Adipocyte (in vitro differentiated cells): ENCODE results near the gene CALN1.

ENCODE experiments used
- DNase-seq: peaks from one replicate; pipeline ENCODE4 v3.0.0-alpha.2; 2015; ENCODE audit warnings: low read depth
- H3K27me3 ChIP-seq: replicated peaks from 2 replicates; pipeline ENCODE4 v1.7.0; 2013; ENCODE audit warnings: mild to moderate bottlenecking, low read length, moderate library complexity; ENCODE audit not compliant: control insufficient read depth, insufficient read depth
- H3K36me3 ChIP-seq: 2 replicates; pipeline ENCODE4 v1.7.0; 2013; ENCODE audit warnings: low read length, mild to moderate bottlenecking, moderate library complexity; ENCODE audit not compliant: control insufficient read depth, insufficient read depth, severe bottlenecking
- H3K4me1 ChIP-seq: 2 replicates; pipeline ENCODE4 v1.7.0; 2013; ENCODE audit warnings: mild to moderate bottlenecking, low read length, moderate library complexity; ENCODE audit not compliant: control insufficient read depth, insufficient read depth
- H3K4me3 ChIP-seq: 2 replicates; pipeline ENCODE4 v1.7.0; 2013; ENCODE audit warnings: mild to moderate bottlenecking, low read length, moderate library complexity
- H3K9ac ChIP-seq: 2 replicates; pipeline ENCODE4 v1.7.0; 2013; ENCODE audit warnings: mild to moderate bottlenecking, low read length, moderate library complexity
- H3K9me3 ChIP-seq: 2 replicates; pipeline ENCODE4 v1.7.0; 2013; ENCODE audit warnings: mild to moderate bottlenecking, low read length, moderate library complexity; ENCODE audit not compliant: control insufficient read depth

Gene CALN1

DNA sequence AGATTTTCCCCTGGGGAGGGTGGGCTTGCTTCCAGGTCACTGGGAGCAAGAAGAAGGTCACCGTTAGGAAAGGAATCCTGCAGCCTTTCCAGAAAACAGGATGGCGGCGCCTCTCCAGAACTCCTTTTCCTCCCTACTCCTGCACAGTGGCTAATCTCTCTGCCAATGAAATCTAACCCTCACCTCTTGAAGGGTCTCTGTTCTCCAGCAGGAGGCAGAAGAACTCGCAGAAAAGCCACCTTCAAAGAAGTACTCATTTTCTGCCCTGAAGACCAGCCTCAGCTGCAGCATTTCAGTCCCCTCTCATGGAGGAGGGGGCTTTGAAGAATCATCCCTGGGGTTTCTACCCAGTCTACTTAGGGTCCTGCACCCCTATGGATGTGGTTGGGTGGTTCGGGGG is 626.9 kb downstream of the CALN1 start:
- no peak overlapping the region for H3K9ac ChIP-seq
- H3K9me3 ChIP-seq: peaks cover 23% of the 10 kb centered on the region
- no peaks in the 10 kb centered on the region for H3K36me3 ChIP-seq
- H3K4me3 ChIP-seq: no peak overlapping the region
- H3K27me3 ChIP-seq: peaks cover 4% of the 10 kb centered on the region
- H3K4me1 ChIP-seq: no peaks in the 10 kb centered on the region
- DNase-seq: no peak

DNA sequence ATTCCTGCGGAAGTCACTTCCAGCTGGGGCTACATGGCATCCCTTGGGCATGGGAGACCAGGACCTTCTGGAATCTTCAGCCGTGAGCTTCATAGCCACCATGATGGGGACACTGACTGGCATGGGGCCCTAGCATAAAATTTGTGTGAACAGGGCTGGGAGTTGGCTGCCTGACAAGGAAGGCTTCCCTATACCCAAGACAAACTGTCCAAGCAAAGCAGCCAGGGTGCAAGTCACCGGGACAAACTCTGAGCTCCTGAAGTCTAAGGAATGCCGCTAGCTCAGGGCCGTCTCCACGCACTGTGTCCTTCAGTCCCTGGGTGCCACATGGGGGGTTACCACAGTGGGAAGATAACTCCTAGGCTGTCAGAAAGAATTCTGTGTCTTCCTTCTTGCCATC is 627.4 kb downstream of the CALN1 start:
- H3K27me3 ChIP-seq: peaks cover 4% of the 10 kb centered on the region
- no peak overlapping the region for H3K4me3 ChIP-seq
- H3K9ac ChIP-seq: no peak overlapping the region
- no peak for DNase-seq
- no peaks in the 10 kb centered on the region for H3K36me3 ChIP-seq
- H3K9me3 ChIP-seq: peaks cover 23% of the 10 kb centered on the region
- H3K4me1 ChIP-seq: no peaks in the 10 kb centered on the region

DNA sequence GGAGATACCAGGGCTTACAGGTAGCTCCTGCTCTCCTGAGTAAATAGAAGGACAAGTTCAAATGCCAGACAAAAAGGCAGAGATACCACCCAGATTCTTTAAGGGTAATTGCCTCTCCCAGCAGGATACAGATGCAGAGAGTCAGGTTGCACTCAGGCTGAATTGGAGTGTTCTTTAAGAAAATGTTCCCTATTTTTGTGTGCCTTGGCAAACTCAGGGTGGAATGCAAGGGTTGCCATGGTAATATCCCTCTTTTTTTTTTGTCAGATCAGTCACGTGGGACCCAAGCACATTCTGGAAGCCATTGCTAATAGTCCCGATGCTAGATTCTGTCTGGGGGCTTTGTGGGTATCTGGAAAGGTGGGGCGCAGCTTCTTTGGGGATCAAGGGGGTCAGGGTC is 628.0 kb downstream of the CALN1 start:
- no peaks in the 10 kb centered on the region for H3K36me3 ChIP-seq
- no peak overlapping the region for H3K9ac ChIP-seq
- no peaks in the 10 kb centered on the region for H3K4me1 ChIP-seq
- peaks cover 4% of the 10 kb centered on the region for H3K27me3 ChIP-seq
- H3K4me3 ChIP-seq: no peak overlapping the region
- peaks cover 23% of the 10 kb centered on the region for H3K9me3 ChIP-seq
- no peak for DNase-seq

DNA sequence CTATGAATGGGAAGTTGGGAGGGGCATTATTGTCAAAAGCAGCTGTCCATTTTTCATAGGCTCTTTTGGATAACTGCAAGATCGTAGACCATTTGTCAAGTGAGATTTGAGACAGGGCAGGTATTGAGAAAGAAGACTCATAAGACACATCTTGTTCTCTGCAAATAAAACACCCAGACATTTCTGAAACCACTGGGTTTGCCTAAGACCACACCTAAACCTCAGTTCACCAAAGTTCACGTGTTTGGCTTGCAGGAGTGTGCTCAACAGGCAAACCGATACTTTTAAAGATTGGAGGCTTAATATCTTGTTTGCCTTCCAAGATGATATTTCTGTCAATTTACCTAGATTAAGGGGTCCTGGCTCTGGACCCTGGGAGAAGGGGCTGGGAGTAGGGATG is 628.4 kb downstream of the CALN1 start:
- Histone ChIP-seq H3K36me3 (no peaks in the 10 kb centered on the region), H3K9ac (no peak overlapping the region), H3K4me1 (no peaks in the 10 kb centered on the region), H3K9me3 (peaks cover 23% of the 10 kb centered on the region), H3K4me3 (no peak overlapping the region), H3K27me3 (peaks cover 4% of the 10 kb centered on the region)
- DNase-seq: no peak

DNA sequence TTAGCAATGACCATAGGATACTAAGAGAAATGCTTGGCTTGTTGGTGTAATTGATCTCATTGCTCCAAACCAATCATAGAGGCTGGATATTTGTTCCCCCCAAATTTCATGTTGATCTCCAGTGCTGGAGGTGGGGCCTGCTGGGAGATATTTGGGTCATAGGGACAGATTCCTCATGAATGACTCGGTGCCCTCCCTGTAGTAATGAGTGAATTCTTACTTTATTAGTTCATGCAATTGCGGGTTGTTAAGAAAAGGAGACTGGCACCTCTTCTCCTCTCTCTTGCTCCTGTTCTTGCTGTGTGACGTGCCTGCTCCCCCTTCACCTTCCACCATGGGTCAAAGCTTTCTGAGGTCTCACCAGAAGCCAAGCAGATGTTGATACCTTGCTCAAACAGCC is 630.1 kb downstream of the CALN1 start:
- H3K9ac ChIP-seq: no peak overlapping the region
- H3K27me3 ChIP-seq: peaks cover 4% of the 10 kb centered on the region
- DNase-seq: no peak

DNA sequence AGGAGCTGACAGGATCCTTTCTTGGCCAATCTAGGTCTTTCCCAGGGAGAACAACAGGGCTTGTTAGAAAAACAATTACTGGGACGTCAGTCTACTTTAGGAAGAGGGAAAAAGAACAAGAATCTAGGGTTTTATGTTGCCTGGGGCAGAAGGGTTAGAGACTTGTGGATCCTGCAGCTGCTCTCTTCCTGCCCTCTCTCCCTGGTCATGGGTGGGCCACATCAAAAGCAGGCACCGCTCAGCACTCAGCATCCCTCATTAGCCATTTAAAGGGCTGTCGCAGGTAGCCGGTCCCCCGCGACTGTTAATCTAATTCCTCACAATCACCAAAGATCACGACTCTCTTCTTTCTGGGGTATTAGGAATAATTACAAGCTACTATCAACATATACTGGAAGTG is 631.9 kb downstream of the CALN1 start:
- no peaks in the 10 kb centered on the region for H3K4me1 ChIP-seq
- no peaks in the 10 kb centered on the region for H3K36me3 ChIP-seq
- H3K9me3 ChIP-seq: no peaks in the 10 kb centered on the region
- H3K27me3 ChIP-seq: peaks cover 4% of the 10 kb centered on the region
- no peak for DNase-seq
- H3K9ac ChIP-seq: no peak overlapping the region
- H3K4me3 ChIP-seq: no peak overlapping the region

More for the DNA sequence above, 630.1 kb downstream of the CALN1 start:
- no peaks in the 10 kb centered on the region for H3K36me3 ChIP-seq
- no peak overlapping the region for H3K4me3 ChIP-seq
- H3K4me1 ChIP-seq: no peaks in the 10 kb centered on the region
- H3K9me3 ChIP-seq: peaks cover 11% of the 10 kb centered on the region

DNA sequence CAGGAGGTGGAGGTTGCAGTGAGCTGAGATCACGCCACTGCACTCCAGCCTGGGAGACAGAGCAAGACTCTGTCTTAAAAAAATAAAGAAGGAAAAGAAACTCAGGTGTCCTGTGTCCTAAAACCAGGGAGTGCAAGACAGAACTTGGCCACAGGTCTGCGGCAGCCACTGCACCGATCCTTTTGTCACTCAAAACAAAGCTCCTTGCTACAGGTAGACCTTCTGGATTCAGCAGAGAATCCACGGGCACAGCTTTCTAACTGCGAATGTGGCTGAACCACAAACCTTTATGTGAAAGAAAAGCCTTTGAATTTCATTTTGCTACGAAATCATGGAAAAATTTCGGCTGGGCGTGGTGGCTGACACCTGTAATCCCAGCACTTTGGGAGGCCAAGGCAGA is 634.9 kb downstream of the CALN1 start:
- no peaks in the 10 kb centered on the region for H3K36me3 ChIP-seq
- no peaks in the 10 kb centered on the region for H3K27me3 ChIP-seq
- H3K4me3 ChIP-seq: no peak overlapping the region
- H3K4me1 ChIP-seq: no peaks in the 10 kb centered on the region
- H3K9me3 ChIP-seq: no peaks in the 10 kb centered on the region
- no peak overlapping the region for H3K9ac ChIP-seq
- no peak for DNase-seq

DNA sequence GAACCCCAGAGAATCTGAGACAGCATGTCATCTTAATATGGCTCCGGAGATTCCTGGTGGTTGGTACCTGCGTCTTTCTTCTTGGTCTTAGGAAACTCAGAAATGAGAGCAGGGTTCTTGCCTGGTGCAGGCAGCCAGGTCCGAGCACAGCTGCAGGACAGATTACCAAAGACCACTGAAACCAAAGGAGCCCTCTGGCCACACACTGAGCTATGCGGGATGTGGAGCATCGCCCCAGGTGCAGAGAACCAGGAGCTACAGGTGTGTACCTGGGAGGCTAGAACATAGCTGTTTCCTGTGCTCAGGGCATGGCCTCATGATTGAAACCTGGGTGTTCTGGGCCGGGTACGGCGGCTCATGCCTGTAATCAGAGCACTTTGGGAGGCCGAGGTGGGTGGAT is 635.4 kb downstream of the CALN1 start:
- no peaks in the 10 kb centered on the region for H3K36me3 ChIP-seq
- no peaks in the 10 kb centered on the region for H3K27me3 ChIP-seq
- no peaks in the 10 kb centered on the region for H3K9me3 ChIP-seq
- no peak overlapping the region for H3K9ac ChIP-seq
- DNase-seq: no peak
- no peaks in the 10 kb centered on the region for H3K4me1 ChIP-seq
- H3K4me3 ChIP-seq: no peak overlapping the region

DNA sequence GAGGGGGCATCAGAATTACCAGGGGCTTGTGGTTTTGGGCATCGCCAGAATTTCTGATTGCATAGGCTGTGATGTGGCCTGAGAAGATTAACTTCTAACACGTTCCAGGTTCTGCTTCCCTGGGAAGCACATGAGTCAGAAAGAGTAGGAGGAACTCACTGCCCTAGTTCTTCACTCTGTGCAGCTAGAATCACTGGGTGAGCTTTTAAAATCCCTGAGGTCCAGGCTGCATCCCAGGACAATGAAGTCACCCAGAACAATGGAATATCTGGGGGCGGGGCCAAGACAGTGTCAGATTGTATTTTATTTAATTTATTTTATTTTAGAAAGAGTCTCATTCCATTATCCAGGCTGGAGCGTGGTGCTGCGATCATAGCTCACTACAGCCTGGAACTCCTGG is 636.5 kb downstream of the CALN1 start:
- Histone ChIP-seq H3K27me3 (no peaks in the 10 kb centered on the region), H3K4me1 (no peaks in the 10 kb centered on the region), H3K9ac (no peak overlapping the region), H3K9me3 (no peaks in the 10 kb centered on the region), H3K4me3 (no peak overlapping the region), H3K36me3 (no peaks in the 10 kb centered on the region)
- DNase-seq: no peak

DNA sequence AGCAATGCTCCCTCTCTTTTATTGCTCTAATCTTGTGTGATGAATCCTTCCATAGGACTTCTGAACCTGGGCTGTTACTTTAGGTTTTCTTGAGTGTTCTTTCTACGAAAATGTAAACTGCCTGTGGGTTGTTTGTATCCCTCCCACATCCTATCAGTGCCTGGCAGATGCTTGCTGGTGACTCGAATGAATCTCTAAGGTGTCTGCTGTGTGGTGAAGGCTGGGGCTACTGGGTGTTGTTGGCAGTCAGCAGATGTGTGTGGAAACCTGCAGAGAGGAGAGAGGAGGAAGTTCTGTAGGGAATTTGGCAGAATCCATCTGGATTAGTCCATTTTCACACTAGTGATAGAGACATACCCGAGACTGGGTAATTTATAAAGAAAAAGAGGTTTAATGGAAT is 639.4 kb downstream of the CALN1 start:
- H3K4me3 ChIP-seq: no peak overlapping the region
- no peak overlapping the region for H3K9ac ChIP-seq
- no peaks in the 10 kb centered on the region for H3K9me3 ChIP-seq
- no peaks in the 10 kb centered on the region for H3K27me3 ChIP-seq
- H3K36me3 ChIP-seq: no peaks in the 10 kb centered on the region
- no peaks in the 10 kb centered on the region for H3K4me1 ChIP-seq
- DNase-seq: no peak

DNA sequence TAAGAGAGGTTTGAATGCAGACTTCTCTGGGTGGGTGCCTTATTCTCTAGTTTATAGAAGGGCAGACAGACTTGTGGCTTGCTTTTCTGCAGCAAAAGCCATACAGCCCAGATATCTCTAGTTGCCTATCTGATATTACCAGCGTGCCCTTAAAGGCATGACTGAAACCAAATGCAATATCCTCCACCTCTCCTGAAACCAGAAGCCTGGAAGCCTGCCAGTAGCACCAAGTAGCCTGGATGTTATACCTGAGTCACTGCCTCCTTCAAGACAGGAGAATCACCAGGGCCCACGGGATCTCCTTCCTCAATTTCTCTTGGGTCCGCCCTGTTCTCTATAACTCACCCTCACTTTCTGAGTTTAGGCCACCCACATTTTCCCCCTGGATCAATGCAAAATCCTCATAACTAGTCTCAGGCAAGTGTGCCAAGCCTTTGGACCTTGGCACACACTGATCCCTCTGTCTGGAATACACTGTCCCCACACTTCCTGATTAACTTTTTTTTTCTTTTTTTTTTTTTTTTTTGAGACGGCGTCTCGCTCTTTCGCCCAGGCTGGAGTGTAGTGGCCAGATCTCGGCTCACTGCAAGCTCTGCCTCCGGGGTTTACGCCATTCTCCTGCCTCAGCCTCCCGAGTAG is 641.8 kb downstream of the CALN1 start:
- H3K36me3 ChIP-seq: no peaks in the 10 kb centered on the region
- no peak for DNase-seq
- H3K9ac ChIP-seq: no peak overlapping the region
- no peaks in the 10 kb centered on the region for H3K27me3 ChIP-seq
- H3K4me3 ChIP-seq: no peak overlapping the region
- H3K9me3 ChIP-seq: no peaks in the 10 kb centered on the region
- no peaks in the 10 kb centered on the region for H3K4me1 ChIP-seq

DNA sequence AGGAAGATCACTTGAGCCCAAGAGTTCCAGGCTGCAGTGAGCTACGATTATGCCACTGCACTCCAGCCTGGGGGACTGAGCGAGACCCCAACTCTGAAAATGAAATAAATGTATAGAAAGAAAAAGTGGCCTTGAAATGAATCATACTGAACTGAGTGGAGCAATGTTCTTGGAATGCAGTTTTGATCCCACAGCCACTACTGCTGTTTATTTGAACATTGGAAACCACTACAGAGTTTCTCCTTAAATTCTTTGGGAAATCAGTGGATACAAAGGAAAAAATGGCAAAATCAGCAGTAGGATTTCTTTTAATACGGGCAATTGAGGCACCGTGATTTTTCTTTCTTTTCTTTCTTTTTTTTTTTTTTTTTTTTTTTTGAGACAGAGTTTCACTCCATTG is 642.8 kb downstream of the CALN1 start:
- Histone ChIP-seq H3K4me3 (no peak overlapping the region), H3K4me1 (no peaks in the 10 kb centered on the region)

More for the DNA sequence above, 642.8 kb downstream of the CALN1 start:
- no peak overlapping the region for H3K9ac ChIP-seq
- no peaks in the 10 kb centered on the region for H3K36me3 ChIP-seq
- no peaks in the 10 kb centered on the region for H3K9me3 ChIP-seq
- DNase-seq: no peak
- no peaks in the 10 kb centered on the region for H3K27me3 ChIP-seq
